NOMO-1 (cell line): ENCODE measurements around the gene SLC35C1.

Experiments used
- DNase-seq, 2 experiments: peaks; one replicate each; lab custom pipeline; 2025; ENCODE audit not compliant: unreplicated experiment in 2 of 2; lab: John Stamatoyannopoulos, UW

Gene SLC35C1

DNA sequence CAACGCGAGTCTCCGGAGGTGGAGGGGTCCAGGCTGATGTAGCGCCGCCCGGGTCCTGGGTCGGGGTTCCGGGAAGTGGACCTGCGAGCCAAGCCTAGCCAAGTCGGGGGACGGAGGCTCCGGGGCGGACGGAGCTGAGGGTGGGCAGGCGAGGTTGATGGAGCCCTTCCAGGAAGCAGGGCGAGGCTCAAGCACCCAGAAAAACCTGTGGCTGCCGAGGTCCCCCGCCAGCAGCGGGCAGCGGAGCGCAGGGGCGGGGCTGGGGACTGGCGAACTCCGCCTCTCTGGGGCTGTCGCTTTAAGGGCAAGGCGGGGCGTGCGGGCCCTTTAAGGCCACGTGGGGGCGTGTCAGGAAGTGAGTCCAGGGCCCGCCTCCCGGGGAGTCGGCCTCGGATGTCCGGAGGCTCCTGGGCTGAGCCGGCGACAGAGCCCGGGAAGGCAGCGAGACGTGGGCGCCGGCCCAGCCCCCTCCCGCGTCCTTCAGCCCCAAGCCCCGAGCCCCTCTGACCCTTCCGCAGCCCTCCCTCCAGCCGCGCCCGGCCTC, at the start of gene SLC35C1:
SLC35C1 (plus strand) TSS at position 389 of the 544 bp plus-strand sequence. CDS start 653 bp downstream, outside the sequence.
- DNase-seq, result peak; percentile 89 to 99

- DNase-seq, result no peak
These were observed 49.6 kb upstream of the SLC35C1 start for GRCh38 chr11:45755281-45755859.

DNA sequence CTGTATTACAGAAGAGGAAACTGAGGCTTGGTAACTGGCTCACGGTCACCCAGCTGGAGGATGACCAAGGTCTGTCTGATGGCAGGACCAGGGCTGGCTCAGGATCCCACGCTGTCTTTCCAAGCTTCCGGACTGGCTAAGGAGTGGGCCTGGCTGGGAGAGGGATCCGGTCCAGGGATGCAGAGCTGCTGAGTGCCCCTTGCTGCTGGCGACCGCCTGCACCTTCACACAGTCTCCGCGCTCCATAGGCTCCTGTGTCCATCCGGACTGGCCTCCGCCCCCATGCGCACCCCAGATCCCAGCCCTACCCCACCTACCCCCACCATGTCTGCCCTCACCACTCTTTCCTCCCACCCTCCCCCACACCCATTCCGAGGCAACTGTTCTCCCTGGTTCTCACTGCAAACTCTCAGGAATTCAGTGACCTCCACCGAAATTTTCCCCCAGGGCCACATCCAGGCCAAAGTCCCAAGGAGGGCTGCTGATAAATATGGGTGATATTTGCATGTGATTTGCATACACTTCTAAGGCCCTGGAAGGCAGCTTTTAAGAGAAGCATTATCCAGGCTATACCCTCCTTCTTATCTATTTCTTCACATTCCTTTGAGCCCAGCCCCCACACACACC, 48.5 kb upstream of the SLC35C1 start:
- no peak for DNase-seq

GRCh38 chr11:45757672-45758071, 47.3 kb upstream of the SLC35C1 start:
- DNase-seq, result no peak

- no peak for DNase-seq
These were observed 43.3 kb upstream of the SLC35C1 start for GRCh38 chr11:45761659-45762058.

- DNase-seq, result no peak
These were observed 39.8 kb upstream of the SLC35C1 start for GRCh38 chr11:45765107-45765668.

- no peak for DNase-seq
These were observed 39.1 kb upstream of the SLC35C1 start for GRCh38 chr11:45765836-45766235.

- DNase-seq, result no peak
These were observed 38.5 kb upstream of the SLC35C1 start for GRCh38 chr11:45766469-45766868.

DNA sequence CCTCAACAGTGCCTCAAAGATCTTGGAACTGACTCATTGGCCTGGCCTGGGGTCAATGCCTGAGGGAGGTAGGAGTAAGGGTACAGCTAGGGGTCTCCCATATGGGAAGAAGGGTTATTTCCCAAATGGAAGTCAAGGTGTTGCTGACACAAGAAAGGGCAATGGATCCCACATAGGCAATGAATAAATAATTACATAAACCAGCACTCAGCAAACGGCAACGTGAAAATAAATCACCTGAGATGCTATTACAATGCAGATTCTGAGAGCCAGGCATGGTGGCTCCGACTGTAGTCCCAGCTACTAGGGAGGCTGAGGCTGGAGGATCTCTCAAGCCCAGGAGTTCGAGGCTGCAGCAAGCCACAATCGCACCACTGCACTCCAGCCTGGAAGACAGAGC, 36.5 kb upstream of the SLC35C1 start:
- no peak for DNase-seq

DNA sequence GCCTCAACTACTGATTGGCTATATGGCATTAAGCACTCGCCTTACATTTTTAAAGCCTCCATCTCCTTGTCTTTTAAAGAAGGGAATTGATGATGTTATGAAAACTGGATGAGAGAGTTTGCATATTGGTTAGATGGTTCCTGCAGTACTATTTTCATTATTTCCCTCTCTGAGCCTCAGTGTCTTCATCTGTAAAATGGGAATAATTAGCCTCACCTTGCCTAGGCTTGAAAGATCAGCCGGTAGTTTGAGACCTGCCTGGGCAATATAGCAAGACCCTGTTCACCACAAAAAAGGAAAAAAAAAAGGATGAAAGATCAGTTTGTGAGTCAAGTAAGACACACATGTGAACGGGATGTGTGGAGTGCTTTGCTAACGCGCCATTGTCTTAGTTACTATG, 35.0 kb upstream of the SLC35C1 start:
- no peak for DNase-seq

DNA sequence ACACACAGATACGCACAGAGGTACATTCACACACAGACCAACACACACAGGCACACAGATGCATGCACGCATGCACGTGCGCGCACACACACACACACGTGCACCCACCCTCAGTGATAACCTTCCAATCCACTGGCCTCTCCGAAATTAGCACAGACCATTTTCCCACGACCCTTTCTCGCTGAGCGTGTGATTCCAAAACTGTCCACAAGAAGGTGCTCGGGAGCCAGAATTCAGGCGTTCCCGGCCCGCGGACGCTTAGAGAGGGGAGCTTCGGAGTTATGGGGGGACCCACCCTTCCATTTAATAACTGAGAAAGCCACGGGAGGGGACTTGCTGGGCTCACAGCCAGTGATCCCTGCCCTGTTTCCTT, 33.8 kb upstream of the SLC35C1 start:
- peak; percentile 43 to 65 for DNase-seq

- peak; percentile 74 to 77 for DNase-seq
These were observed 33.1 kb upstream of the SLC35C1 start for GRCh38 chr11:45771566-45772448.

DNA sequence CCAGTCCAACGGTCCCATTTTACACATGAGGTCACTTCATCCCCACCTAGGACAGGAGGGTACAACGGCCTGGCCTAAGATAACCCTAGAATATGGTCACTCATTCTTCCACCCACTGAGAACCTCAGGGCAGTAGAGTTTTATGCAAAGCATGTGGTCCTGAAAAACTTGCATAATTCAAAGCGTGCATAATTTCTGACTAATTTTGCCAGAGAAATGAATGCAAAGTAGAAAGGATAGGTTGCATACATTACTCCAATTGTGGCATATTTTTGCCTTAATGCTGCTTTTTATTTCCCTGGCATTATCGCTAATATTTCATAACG, 32.5 kb upstream of the SLC35C1 start:
- DNase-seq, result no peak

DNA sequence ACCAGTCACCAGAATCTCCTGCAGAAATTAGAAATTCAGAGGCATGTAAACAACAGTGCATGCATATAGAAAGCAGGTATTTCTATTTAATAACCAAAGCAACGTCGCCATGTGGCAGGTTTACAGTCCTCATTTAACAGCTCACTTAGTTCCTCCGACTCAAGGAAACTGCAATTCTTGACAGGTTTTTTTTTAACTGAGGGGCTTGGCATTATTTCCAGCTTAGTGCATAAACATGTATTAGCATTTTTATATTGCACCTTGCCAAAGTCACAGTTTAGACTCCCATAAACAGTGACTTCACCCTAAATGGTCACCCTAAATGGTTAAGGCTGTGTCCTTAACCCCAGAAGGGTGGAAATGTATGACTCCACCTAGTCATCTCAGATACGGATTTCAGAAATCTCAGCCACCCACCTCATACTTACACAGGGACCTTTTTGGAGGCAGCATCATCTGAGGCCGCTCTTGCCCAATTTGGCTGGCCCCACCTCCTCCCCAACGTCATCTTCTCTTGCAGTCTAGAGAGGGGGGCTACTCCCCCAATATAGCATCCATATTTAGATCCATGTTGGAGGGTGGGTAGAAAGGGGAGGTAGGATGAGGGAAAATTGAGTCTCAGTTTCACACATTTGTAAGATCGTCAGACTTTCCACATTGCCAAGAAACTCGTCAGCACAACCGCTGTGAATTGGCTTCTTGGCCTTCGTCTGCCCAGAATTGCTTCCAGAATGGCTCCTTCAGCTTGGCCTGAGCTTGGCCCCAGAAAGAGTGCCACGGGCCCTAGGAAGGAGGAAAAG, 31.8 kb upstream of the SLC35C1 start:
- no peak for DNase-seq

DNA sequence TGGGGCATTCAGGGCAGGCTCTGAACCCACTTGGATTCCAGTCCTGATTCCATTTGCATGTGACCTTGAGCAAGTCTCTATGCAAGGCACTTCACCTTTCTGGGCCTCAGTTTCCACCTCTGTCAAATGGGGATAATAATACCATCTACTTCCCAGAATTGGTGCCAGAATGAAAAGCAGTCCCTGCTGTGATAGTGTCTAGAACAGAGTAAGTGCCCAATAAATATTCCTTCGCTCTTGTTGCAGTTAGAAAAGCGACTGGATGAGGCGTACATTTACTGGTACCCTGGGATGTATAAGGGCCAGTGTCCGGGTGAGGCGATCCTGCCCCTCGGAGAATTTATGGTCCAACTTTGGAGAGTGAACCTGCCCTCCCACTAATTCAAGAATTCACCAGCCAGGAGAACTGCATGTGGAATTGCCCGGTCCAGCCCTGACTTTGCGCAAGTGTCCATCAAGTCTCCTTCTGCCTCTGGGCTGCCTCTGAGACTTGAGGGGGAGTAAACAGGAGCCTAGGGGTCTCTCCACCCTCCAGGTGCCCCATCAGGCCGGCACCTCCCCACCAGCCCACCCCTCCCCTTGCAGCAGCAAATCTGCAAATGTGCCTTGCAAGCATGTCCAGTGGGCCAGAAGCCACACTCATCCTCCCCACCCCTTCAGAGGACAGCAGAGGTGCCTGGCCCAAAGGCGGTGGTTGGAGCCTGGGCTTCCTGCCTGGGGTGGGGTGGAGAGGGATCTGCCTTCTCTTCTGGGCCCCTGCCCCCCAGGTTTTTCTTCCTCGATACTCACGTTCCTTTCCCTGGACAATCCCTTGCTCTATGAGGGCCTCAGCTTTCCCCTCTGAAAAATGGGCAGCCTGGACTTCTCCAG, 30.9 kb upstream of the SLC35C1 start:
- no peak for DNase-seq

DNA sequence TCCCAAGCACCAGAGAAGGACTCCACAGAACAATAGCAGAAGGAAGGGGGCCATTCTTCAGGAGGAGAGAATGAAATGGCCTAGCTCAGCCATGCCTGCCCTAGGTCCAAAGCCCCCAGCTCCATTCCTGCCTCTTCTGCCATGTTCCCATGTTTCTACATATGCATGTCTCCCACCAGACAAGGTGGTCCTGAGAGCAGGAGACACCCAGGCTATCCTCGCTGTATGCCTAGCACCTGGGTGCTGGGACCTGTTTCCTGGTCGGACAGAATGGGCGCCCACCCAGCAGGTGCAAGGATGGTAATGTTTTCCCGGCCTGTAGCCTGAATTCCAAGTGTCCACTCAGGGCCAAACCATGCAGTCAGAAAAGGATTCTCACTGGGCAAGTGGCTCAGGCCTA, 30.2 kb upstream of the SLC35C1 start:
- no peak for DNase-seq

DNA sequence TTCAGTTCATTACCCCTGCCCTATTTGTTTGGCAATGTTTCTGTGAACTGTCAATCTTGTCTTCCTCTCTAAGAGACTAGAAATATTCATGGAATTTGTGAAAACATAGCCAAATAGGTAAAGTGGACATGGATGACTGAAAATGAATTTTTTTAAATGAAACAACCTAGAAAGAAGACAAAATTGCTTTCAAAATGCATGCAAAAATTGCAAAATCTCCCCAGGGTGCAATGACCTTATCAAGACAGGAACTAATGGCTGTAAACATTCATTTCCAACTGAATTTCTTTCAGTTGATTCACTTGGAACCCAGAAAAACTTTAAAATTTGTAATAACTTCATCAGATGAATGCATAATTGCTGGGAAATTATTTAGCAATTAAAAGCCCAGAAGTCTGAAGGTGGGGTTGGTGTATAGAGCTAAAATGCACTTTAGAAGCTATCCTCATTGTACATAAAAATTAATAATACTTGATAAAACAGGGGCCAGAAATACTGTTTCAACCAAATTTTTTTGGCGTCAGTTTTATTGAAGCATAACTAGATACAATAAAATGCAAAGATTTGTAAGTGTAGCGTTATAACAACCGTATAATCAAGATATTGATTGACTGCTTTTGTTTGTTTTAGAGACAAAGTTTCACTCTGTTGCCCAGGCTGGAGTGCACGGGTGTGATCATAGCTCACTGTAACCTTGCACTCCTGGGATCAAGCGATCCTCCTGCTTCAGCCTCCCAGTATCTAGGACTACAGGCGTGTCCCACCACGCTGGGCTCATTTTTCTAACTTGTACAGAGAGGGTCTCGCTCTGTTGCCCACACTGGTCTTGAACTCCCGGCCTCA, 27.6 kb upstream of the SLC35C1 start:
- DNase-seq, result peak in 1 of 2 experiments; percentile 20

GRCh38 chr11:45778341-45778740, 26.6 kb upstream of the SLC35C1 start:
- DNase-seq, result no peak

DNA sequence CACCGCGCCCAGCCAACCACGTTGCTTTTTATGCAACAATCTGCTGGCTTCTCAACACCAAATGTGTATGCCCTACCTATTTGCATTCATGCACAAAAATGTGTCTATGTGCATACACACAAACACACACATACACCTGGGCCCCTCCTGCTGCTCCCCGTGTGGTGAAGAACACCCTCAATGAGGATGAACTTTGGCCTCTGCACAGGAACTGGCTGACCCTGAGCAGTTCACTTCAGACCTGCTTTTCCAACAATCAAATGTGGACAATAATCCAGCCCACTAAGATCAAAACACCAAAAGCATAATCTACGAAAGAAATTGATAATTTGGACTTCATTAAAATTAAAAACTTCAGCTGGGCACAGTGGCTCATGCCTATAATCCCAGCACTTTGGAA, 25.3 kb upstream of the SLC35C1 start:
- DNase-seq, result no peak
